ENCODE data around the gene INPP5E. TPM values are rescaled to one million over a fixed set of nuclear protein-coding genes. Genes with fewer than 3 reads are reported as not detected.

The INPP5E gene
- total RNA-seq, 1 donor: 12.5 TPM

DNA sequence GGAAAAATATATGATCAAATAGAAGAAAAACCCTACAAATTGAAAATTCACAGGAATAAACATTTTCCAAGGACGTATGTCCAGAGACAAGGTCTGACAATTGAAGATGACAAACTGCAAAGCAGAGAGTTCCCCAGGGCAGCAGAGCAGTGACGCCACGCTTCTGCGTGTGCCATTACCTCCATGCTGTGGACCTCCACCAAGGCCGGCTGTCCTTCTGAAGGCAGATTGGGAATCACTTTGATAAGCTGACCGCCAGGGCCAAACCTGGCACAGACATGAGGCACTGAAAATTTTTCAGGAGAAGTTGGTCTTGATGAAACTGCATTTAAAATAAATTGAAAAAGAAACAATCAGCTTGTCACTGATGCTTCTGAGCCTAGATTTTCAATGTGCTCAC is 24.6 kb upstream of the INPP5E start:
- no peak overlapping the region for H3K4me3 ChIP-seq (ENCODE audit: low read depth, low read length)
- DNase-seq (ENCODE audit: low read depth): no peak
- TF ChIP-seq, protein P1, sequence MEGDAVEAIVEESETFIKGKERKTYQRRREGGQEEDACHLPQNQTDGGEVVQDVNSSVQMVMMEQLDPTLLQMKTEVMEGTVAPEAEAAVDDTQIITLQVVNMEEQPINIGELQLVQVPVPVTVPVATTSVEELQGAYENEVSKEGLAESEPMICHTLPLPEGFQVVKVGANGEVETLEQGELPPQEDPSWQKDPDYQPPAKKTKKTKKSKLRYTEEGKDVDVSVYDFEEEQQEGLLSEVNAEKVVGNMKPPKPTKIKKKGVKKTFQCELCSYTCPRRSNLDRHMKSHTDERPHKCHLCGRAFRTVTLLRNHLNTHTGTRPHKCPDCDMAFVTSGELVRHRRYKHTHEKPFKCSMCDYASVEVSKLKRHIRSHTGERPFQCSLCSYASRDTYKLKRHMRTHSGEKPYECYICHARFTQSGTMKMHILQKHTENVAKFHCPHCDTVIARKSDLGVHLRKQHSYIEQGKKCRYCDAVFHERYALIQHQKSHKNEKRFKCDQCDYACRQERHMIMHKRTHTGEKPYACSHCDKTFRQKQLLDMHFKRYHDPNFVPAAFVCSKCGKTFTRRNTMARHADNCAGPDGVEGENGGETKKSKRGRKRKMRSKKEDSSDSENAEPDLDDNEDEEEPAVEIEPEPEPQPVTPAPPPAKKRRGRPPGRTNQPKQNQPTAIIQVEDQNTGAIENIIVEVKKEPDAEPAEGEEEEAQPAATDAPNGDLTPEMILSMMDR (IDR thresholded peaks at IDR 0.05; ENCODE audit: insufficient read depth, low read length): no peak

- TF ChIP-seq, protein P1 (IDR thresholded peaks at IDR 0.05; ENCODE audit: insufficient read depth, low read length): no peak
- H3K4me3 ChIP-seq (ENCODE audit: low read depth, low read length): no peak overlapping the region
- DNase-seq (ENCODE audit: low read depth): no peak
Measured at GRCh38 chr9:136463578-136463977, 23.9 kb upstream of the INPP5E start.

- DNase-seq (ENCODE audit: low read depth): no peak
- TF ChIP-seq, protein P1 (IDR thresholded peaks at IDR 0.05; ENCODE audit: insufficient read depth, low read length): no peak
- no peak overlapping the region for H3K4me3 ChIP-seq (ENCODE audit: low read depth, low read length)
Measured at GRCh38 chr9:136462664-136463063, 23.0 kb upstream of the INPP5E start.

DNA sequence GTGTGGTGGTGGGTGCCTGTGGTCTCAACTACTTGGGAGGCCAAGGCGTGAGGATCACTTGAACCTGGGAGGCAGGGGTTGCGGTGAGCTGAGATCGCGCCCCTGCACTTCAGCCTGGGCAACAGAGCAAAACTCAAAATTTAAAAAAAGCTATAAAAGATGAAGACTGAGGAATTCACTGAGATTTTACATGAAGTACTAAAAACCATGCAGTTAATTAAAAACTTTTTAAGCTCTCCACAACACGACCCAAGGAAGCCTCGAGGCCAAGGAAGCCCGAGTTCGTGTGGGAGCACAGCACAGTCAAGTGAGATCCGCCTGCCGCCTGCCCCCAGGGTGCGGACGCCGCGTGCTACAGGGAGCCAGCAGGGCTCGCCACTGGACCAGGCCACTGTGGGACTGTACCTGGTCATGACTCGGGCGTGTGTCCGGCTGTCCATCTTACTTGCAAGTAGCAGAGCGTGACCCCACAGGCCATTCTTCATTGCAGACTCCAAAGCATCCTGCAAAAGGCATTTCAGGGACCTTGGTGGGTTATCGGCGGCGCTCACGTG is 21.2 kb upstream of the INPP5E start:
- TF ChIP-seq, protein P1 (IDR thresholded peaks at IDR 0.05; ENCODE audit: insufficient read depth, low read length): no peak

GRCh38 chr9:136459425-136459824 is 19.8 kb upstream of the INPP5E start:
- TF ChIP-seq, protein P1 (IDR thresholded peaks at IDR 0.05; ENCODE audit: insufficient read depth, low read length): no peak
- H3K4me3 ChIP-seq (ENCODE audit: low read depth, low read length): no peak overlapping the region
- DNase-seq (ENCODE audit: low read depth): no peak

More for the DNA sequence above, 21.2 kb upstream of the INPP5E start:
- DNase-seq (ENCODE audit: low read depth): no peak
- H3K4me3 ChIP-seq (ENCODE audit: low read depth, low read length): no peak overlapping the region

DNA sequence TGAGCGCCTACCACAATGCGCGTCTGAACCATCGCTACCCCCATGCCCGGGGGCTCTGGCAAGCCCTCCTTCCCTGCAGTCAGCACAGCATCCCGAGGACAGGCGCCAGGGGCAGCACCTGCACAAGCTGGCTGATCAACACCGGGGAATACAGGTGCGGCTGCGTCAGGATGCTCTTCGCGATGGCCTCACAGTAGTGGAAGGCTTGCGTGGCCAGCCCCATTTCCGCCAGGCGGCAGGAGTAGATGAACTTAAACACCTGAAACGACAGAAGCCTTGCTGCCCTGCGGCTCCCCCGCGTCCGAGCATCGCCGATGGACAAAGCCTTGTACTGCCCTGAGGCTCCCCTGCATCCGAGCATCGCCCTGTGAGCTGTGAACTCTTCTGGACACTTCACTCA is 17.7 kb upstream of the INPP5E start:
- no peak for DNase-seq (ENCODE audit: low read depth)
- H3K4me3 ChIP-seq (ENCODE audit: low read depth, low read length): no peak overlapping the region
- TF ChIP-seq, protein P1 (IDR thresholded peaks at IDR 0.05; ENCODE audit: insufficient read depth, low read length): no peak

GRCh38 chr9:136456258-136456657 is 16.6 kb upstream of the INPP5E start:
- no peak for DNase-seq (ENCODE audit: low read depth)
- TF ChIP-seq, protein P1 (IDR thresholded peaks at IDR 0.05; ENCODE audit: insufficient read depth, low read length): no peak
- H3K4me3 ChIP-seq (ENCODE audit: low read depth, low read length): no peak overlapping the region
